HG02943 (cell line): ENCODE measurements around the gene ASPSCR1.
"Not testable (repeated sequence)": the region's sequence is repeated elsewhere in the genome, so short reads cannot be mapped to it uniquely, and the experiment has no call there.

ENCODE experiments used
- ATAC-seq: cut with Tn5 transposase; IDR thresholded peaks from one replicate; pipeline ENCODE4 v1.9.1; 2021; ENCODE audit warnings: mild to moderate bottlenecking, low read depth, moderate library complexity; ENCODE audit not compliant: unreplicated experiment

Gene ASPSCR1

DNA sequence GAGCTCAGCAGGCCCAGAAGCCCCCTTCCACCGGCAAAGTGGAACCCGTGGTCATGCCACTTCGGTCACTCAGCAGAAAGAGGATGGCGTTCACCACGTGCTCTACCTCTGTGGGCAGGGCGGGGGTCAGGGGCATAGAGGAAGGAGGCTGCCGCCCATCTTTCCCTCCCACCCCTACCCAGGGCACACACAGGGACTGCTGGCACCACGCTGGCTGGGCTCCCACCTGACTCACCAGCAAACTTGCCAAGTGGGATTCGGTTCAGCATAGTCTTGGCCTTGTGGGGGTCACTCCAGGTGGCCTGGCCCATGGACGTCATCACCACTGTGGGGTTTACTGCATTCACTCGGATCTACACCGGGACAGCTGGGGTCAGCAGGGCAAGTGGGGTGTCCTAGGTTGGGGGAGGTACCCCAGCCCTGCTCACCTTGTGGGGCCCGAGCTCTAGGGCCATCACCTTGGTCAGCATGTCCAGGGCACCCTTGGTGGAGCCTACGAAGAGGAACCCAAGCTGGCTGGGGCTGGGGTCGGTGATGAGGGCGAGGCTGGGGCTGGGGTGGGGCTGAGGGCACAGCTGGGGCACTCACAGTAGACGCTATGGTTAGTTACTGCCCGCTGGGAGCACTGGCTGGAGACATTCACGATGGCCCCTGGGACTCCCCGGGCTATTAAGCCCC lies 58.7 kb downstream of the ASPSCR1 start:
- ATAC-seq, result no peak

DNA sequence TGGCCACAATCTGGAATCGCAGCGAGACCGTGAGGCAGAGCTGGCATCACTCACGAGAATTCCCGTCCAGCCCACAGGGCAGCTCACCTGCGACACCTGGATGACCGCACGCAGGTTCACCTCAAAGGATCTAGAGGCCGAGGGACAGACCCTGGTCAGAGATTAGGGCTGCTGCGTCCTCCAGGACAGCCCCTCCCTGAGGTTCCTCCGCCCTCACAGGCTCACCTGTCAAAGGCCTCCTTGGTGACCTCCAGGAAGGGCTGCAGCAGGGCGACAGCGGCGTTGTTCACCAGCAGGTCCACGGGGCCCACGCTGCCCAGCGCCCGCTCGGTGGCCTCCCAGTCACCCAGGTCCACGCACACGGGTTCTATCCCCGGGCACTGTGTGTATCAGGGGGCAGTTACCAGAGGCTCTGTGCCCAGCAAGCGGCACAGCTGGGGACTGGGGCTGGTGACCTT lies 59.2 kb downstream of the ASPSCR1 start:
- ATAC-seq, result no peak

DNA sequence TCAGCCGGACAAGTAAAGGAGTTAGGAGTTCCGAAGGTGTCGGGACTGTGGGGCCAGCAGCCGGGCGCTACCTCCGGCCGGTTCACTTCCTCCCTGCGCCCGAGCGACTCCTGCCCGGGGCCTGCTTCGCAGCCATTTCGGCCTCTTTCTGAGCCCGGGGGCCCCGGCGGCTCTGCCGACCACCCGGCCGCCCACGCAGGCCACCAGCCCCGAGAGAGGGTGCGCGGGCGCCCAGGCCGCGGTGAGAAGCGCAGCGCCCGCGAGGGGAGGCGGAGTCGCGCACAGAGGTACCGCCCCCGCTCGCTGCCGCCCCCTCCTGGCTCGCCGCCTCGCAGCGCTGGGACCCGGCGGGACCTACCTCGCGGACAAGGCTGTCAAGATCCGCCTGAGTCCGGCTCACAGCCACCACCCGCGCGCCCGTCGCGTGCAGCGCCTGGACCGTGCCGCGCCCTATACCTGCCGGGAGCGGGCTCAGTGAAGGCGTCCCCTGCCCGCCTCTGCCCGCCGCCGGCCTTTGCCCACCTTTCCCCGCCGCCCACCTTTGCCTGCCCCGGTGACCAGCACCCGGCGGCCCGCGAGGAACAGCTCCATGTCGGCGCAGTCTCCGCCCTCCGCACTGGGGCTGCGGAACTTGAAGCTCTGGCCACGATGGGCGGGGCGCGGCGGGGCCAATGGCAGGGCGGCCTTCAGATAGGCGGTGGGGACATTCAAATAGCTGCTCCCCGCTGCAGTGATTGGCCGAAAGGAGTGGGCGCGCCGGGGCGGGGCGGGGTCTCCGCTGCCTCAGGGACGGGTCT lies 59.9 kb downstream of the ASPSCR1 start, which contains the start of gene DCXR:
Gene DCXR (minus strand): TSS at position 606 of the 797 bp plus-strand sequence. CDS start 15 bp downstream, at position 591.
- peak; percentile 81 for ATAC-seq

DNA sequence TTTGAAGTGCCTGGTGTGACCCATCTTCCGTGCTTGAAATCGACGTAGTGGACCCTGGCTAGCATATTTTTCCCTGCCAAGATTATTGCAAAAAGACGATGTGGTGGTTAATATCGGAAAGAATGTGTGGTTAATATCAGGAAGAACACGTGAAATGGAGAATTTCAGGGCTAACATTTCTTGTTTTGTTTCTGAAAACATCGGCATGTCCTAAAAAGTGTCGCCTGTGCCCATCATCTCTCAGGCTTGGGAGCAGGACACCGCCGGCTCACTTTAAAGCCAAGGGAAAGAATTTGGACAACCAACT lies 60.4 kb downstream of the ASPSCR1 start:
- no peak for ATAC-seq

DNA sequence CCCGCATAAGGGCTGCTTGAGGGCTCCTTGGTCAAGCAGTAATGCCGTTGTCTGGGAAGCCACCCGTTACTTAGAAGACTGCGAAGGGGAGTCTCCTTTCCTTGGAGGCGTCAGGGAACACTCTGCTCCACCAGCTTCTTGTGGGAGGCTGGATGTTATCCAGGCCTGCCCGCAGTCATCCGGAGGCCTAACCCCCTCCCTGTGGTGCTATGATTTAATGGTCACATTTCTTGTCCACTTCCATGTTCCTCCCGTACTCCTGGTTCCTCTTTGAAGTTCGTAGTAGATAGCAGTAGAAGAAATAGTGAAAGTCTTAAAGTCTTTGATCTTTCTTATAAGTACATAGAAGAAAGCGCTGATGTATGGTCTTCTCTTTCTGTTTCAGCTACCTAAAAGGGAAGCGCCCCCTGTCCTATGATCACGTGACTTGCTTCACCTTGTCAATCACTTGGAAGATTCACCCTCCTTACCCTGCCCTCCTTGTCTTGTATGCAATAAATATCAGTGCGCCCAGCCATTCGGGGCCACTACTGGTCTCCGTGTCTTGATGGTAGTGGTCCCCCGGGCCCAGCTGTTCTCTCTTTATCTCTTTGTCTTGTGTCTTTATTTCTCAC lies 61.5 kb downstream of the ASPSCR1 start:
- not testable (repeated sequence) for ATAC-seq

DNA sequence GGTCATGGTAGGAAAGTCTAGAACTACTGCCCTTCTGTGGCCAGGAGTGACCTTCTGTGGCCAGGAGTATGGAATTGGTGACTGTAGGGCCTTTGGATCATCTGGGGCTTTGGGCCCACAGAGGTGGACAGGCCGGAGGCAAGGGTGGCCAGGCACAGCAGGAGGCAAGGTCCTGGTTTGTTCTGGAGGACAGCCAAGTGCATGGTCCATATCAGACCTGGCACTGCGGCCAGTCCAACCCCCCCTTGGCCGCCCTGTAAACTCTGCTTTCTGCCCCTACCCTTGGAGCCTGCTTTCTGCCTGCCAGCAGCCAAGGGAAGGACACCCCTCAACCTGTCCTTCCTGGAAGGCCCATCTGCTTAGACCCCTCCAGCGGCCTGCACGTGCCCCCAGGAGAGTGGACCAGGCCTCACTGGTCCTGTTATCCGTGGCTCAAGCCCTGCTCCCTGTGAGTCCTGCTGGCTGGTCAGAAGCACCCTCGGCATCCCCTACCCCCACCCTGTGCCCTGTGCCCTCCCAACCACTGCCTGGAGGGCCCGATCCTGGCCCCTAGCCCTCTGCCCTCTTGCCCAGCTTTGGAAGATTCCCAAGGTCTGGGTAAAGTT lies 62.4 kb downstream of the ASPSCR1 start:
- no peak for ATAC-seq

DNA sequence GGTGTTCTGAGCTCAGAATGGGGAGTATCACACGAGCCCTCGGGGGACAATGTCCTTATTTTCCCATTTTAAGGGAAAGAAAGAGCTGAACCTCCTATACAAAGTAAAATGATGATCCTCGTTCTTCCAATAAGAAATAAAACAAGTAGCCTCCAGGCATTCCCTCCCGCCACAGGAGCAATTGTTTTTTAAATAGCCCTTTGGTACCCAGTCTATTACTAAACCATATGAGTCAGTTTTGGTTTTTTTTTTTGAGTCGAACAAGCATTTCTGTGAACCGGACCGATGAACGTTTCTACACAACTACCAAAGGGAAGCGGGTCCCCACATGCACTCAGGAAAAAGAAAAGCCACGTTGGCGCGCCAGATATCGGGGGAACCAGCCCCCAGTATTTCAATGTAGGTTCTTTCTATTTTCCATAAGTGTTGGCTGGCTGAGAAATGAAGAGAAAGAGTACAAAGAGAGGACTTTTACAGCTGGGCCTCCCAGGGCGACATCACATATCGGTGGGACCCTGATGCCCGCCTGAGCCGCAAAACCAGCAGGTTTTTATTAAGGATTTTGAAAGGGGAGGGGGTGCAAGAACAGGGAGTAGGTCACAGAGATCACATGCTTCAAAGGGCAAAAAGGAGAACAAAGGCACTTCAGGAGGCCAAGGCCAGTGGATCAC lies 63.9 kb downstream of the ASPSCR1 start:
- no peak for ATAC-seq

DNA sequence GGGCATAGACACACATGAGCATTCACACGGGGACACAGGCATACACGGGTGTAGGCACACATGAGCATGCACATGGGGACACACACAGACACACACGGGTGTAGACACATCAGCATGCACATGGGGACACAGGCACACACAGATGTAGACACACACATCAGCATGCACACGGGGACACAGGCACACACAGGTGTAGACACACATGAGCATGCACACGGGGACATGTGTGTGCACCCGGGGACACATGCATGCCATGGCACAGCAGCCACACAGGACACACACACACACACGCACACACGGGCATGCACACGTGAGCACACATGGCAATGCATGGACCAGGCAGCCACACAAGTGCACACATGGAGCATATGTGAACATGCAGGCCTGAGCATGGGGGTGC lies 65.2 kb downstream of the ASPSCR1 start:
- ATAC-seq, result no peak

DNA sequence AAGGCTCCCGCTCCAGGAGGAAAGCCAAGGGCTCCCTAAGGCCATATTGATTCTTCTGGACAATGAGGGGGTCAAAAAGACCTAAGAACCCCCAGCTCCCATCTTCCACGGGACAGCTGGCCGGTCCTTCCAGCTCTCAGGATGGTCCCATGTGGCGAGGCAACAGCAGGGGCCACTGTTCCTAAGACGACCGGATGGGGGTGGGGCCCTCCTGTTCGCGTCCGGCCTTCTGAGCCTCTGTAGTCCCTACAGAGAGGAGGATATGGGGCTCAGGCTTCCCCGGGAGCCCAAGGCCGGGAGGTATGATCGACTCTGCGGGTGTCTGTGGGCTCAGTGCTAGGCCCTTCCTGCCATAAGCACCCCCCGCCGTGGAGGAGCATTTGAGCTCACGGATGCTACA lies 66.1 kb downstream of the ASPSCR1 start:
- ATAC-seq, result no peak

DNA sequence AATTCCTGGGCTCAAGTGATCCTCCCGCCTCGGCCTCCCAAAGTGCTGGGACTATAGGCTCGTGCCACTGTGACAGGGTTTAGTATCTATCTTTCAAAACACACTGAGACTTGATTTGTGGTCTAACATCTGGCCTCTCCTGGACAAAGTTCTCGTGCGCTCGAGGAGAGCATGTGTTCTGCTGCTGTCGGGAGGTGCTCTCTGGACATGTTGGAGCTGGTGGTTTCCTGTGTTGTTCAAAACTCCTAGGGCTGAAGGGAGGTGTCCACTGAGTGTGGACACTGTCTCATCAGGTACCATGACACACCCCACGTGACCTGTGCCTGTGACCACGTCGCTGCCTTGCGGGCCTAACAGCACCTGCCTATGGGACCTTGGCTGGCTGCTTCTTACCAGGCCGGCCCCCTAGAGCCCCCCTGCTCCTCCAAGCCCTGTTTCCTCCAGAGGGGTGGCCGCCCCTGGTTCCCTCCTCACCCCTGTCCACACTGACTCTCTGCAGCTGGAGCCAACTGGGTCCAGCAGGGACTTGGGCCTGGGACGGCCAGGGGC lies 68.6 kb downstream of the ASPSCR1 start:
- no peak for ATAC-seq

DNA sequence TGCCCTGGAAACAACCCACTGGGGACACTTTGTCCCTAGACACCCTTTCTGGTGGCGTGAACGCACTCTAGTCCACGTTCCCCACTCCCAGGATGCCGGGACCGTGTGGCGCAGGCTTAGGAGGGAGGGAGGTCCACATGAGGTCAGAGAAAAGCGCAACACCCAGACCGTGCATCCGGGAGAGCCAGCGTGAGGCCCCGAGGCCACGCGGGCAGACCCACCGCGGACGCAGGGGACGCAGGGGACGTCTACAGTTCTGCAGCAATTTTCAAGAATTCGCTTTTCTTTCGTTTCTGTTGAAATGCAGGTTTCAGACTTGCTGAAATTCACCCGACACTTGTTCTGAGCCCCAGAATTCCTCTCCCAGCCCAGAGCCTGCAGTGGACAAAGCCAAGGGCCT lies 69.5 kb downstream of the ASPSCR1 start:
- ATAC-seq, result no peak

DNA sequence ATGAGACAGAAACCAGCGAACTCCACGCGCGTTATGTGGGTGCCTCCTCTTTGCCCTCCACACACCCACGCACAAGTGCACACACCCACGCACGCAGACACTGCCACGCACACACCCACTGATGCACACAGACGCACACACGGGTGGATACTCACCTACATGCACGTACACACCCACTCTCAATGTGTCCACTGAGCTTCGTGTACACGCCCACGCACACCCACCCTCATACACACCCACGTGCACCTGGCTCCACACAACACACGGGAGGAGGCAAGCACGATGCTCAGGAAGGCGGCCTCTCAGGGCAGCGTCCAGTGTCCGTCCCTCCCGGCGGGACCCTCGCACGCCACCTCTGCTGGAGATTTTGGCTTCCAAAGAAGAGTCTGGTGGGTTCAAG lies 70.0 kb downstream of the ASPSCR1 start:
- no peak for ATAC-seq

DNA sequence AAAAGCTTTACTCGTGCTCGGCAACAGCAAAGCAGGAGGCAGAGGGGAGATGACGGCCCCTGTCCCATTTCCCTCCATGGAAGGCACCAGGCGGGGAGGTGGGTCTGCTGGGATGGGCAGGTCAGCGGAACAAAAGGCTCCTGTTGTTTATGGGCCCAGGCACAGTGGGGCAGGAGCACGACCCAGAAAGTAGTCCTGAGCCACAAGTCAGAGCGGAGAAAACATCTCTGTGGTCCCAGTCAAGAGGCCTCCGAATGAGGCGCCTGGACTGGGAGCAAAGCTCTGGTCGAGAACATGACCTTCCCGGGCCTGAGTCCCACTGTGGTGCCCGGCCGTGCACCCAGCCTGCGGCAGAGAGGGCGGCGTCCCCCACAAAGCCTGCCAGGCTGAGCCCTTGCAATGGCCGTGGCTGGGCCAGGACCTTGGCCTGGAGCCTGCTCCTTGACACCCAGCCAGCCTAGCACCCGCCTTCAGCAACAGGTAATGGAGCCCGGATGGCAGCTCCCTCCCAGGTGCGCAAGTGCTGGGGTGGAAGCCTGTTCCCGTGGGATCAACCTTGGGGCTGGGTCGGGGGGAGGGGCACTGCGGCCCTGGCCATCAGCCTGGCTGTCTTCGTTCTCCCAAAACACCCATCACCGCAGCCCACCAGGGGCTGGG lies 70.6 kb downstream of the ASPSCR1 start:
- no peak for ATAC-seq

DNA sequence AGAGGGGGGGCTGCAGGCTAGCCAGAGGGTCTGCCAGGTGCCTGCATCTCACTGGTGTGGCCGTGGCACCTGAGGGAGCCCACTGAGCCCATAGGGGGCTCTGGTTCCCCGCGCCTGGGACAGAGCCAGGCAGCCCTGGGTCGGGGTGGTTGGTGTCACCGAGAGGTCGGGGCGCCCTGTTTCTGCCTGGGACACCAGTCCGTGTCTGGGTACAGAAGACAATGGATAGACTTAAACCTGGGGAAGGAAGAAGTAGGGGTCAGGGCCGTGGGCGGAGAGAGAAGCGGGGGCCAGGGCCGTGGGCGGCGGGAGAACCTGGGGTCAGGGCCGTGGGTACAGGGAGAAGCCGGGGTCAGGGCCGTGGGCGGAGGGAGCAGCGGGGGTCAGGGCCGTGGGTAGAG lies 71.1 kb downstream of the ASPSCR1 start:
- ATAC-seq, result no peak

DNA sequence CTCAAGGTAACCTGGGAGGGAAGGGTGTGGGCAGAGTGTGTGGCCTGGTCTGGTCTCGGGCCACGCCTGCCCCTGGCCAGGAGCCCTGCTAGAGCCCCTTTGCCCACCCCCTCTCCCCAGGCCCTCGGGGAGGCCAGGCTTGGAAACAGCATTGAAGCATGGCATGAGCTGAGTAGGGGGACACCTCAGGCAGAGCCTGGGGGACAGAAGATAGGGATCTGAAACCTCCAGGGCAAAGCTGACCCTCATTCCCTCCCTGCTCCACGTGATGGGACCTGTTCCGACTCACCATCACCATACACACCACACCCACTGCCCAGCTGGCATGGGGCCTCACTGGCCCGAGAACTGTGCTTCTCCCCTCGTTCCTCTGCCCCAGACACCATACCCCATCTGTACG lies 71.7 kb downstream of the ASPSCR1 start:
- ATAC-seq, result no peak

DNA sequence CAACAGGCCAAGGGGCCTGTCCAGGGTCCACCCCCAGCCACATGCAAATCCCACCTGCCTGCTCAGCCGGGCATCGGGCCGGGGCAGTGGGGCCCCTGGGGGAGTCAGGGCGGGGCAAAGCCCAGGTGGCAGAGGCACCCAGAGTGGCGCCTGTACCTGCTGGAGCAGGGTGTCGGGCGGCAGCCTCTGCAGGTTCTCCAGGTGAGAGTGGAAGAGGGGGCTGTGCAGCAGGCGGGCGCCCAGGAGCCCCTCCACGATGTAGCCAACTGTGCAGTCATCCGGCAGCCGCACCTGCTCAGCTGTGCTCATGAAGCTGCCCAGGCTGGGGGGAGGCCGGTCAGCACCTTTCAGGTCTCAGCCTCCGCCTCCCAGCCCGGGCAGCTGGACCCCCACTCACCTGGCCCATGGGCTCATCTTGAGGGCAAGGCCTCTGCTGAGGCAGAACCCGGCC lies 72.1 kb downstream of the ASPSCR1 start:
- no peak for ATAC-seq

DNA sequence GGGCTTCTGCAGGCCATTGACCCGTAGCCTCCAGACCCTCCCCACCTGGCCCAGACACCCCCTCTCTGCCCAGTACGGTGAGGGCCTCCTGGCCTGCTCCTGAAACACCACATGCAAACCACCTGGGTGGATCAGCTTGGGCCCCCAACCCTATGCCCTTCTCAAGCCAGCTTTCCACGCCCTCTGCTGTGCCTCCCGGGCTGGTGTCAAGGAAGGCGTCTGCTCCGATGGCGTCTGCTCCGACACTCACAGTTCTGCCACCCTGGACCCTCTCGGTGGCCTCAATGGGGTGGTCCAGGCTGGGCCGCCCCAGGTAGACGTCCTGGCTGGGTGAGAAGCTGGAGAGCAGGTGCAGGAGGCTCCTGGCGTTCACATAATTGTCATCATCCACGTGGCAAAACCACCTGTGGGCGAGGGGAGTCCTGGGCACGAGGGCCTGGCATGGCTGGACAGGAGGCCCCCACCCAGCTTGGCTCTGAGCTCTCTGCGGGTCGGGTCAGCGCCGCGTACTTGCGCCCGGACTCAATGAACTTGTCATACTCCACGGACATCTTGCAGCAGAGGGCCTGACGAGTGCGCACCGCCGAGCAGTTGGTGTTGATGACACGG lies 72.8 kb downstream of the ASPSCR1 start:
- no peak for ATAC-seq

DNA sequence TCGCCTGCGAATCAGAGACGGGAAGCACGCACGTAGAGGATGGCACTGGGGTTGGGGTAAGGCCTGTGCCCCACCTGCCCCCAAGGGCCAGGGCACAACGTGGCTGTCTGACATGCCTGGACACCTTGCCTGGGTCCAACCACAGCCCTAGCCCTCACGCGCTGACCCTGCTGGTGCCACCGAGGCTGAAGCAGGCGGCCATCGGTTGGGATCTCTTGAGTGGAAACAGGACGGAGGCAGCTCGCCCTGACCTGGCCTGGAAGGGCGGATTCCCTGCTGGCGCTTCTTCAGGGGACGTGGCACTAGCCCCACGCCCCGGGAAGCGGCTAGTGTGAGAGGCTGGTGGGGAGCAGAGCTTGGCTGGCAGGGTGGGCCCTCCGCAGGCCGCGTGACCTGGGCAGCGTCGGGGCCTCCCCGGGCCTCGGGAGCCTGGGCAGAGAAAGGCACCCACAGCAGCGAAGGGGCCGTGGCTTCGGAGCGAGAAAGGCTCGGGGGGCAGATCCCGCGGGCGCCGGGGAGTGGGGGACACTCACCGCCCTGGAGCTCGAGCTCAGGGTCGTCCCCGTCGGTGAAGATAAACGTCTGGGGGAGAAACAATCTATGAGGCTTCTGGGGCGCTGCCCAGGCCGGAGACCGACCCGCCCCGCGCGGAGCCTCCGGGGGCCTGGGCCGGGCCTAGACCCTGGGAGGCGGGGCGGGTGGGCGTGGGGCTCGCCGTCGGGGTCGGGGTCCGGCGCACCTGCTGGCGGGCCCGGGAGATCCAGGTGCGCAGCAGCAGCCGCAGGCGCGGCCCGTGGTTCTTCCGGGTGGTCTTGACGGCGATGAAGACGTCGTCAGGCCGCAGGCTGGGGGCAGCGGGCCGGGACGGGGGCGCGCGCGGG lies 73.6 kb downstream of the ASPSCR1 start:
- ATAC-seq, result no peak
